DMS53 treated with DMSO at 0.1 percent for 48 hours (cell line): ENCODE measurements around the gene KLHDC1.
"Not testable (repeated sequence)": the region's sequence is repeated elsewhere in the genome, so short reads cannot be mapped to it uniquely, and the experiment has no call there.

Experiments
- DNase-seq: peaks from one replicate; lab custom pipeline; 2025; ENCODE audit not compliant: unreplicated experiment; lab: John Stamatoyannopoulos, UW

KLHDC1 gene

DNA sequence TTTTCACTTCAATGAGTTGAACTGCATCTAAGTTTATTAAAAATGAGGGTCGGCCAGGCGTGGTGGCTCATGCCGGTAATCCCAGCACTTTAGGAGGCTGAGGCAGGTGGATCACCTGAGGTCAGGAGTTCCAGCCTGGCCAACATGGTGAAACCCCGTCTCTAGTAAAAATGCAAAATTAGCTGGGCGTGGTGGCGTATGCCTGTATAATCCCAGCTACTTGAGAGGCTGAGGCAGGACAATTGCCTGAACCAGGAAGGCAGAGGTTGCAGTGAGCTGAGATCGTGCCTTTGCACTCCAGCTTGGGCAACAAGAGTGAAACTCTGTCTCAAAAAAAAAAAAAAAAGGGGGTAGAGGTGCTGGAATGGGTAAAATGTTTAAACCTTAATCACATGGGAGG, 88.1 kb downstream of the KLHDC1 start:
- DNase-seq, result not testable (repeated sequence)

DNA sequence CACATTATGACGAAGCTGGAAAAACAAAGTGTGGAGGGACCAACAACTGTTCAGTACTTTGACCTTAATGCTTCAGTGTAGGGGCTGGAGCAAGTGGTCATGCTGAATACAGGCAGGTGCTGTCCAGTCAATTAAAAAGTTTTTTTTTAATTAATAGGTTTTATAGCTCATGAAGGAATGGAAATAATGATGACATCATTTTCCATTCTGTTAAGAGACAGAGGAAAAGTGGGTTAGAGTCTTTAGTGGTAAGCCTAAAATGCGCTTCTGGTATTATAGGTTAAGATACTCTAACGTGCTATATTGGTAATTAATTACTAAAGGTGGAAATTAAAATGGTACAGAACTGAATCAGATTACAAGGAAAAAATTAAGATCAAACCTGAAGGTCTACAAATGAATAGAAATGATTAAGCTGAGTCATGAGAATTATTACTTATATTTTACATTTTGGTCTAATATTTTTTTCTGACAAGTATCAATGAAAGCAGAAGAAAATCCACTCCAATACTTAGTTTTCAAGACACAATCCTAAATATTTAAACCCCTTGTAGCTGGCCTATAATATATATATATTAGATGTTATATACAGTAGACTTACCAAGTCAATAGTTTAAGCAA, 90.6 kb downstream of the KLHDC1 start:
- no peak for DNase-seq

DNA sequence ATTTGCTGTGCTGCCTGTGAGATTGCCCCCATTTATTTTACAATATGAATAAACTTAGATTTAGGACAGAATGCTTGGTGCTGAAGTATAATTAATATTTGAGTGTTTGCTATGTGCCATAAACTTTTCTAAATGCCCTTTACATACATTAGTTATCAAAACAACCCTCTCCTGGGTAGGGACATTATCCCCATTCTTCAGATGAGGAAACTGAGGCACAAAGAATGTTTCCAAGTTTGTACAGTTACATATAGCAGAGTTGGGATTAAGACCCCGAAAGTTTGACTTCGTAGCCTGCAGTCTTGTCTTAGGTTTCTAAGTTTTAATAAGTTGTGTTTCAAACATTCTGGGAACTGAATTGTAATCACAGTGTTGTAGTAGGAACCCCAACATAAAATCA, 93.4 kb downstream of the KLHDC1 start:
- DNase-seq, result no peak

DNA sequence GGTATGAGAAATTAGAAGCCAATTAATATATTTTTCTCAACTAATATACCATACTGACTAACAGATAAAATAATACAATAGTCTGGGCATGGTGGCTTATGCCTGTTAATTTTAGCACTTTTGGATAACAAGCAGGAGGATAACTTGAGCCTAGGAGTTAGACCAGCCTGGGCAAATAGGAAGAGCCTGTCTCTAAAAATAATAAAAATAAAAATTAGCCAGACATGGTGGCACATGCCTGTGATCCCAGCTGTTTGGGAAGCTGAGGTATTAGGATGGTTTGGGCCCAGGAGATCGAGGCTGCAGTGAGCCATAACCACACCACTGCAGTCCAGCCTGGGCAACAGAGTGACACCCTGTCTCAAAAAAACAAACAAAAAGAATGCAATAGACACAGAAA, 99.7 kb downstream of the KLHDC1 start:
- DNase-seq, result no peak

DNA sequence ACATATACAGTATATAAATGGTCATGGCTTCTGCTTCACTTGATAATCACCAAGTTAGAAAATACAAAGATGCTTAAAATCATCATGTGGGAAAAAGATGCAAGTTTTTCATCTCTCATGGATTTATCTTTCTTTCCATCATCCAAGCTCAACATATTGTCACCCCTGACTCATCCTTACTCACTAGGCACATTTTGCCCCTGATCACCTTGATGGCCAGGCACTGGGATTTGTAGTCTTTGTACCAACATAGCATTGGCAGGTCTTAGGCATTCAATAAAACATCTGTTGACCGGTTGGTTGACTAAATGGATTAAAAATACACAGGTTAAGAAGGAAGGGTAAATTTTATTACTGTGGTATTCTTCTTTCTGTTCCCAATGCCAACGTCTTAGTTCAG, 103.1 kb downstream of the KLHDC1 start:
- DNase-seq, result no peak
